GM12878 (cell line): Measurements from ENCODE around the gene ATP13A2. TPM values are rescaled to one million over a fixed set of nuclear protein-coding genes. Genes with fewer than 3 reads are reported as not detected.

ENCODE experiments used
- ATAC-seq: fragments of 200-7000 bp; cut with Tn5 transposase; 3 replicates; pipeline ENCODE4 v1.9.1; 2020; ENCODE audit warnings: mild to moderate bottlenecking, moderate library complexity
- BruUV-seq: library from RNA; stranded (reverse); fragments of 400-500 nt; replicated peaks from 2 replicates; lab custom pipeline; 2021; lab: Mats Ljungman, UMichigan
- CTCF ChIA-PET: fragments of 300-600 bp; sonication (Branson Sonifier 250); formaldehyde crosslinking; extraction: SDS; loops from one replicate; lab custom pipeline; 2021; ENCODE audit warnings: inconsistent platforms; lab: Yijun Ruan, JAX
- POLR2A ChIA-PET: fragments of 350-600 bp; formaldehyde crosslinking; extraction: SDS; loops from one replicate; lab custom pipeline; 2021; ENCODE audit warnings: inconsistent platforms; lab: Charles Lee
- RAD21 ChIA-PET: fragments of 300-600 bp; sonication (Branson Sonifier 250); formaldehyde crosslinking; loops from one replicate; lab custom pipeline; 2023; ENCODE audit warnings: antibody characterized with exemption; ENCODE audit not compliant: unreplicated experiment; lab: Charles Lee
- SMC1A ChIA-PET: fragments of 300-600 bp; sonication (Branson Sonifier 250); formaldehyde crosslinking; loops from one replicate; lab custom pipeline; 2023; ENCODE audit not compliant: unreplicated experiment, uncharacterized antibody; lab: Charles Lee
- DNase-seq: peaks from one replicate; pipeline ENCODE4 v3.0.0-alpha.2; 2011; ENCODE audit warnings: low read depth, low spot score
- FAIRE-seq: peaks from 3 replicates; lab custom pipeline; 2011; peaks lifted over from hg19 to GRCh38; lab: Jason Lieb, UNC
- H2AFZ ChIP-seq: 2 replicates; pipeline ENCODE4 v1.6.0; 2011; ENCODE audit warnings: low read depth, low read length, control low read depth; ENCODE audit not compliant: control insufficient read depth
- H3K27ac ChIP-seq: 2 replicates; pipeline ENCODE4 v1.5.1; 2011; ENCODE audit warnings: control low read depth; ENCODE audit not compliant: control insufficient read depth, insufficient read depth
- H3K27me3 ChIP-seq, 2 experiments: replicated peaks in 1 of 2; 2 replicates each; pipeline versions ENCODE4 v1.6.0 to v1.6.1; 2011; ENCODE audit warnings: low read length in 1 of 2; ENCODE audit not compliant: control insufficient read depth in 2 of 2, insufficient read depth in 2 of 2
- H3K36me3 ChIP-seq, 2 experiments: 2 replicates each; pipeline ENCODE4 v1.5.1; 2011; ENCODE audit warnings: low read length in 1 of 2; ENCODE audit not compliant: control insufficient read depth in 2 of 2, insufficient read depth in 2 of 2
- H3K4me1 ChIP-seq: 2 replicates; pipeline ENCODE4 v1.6.1; 2011; ENCODE audit warnings: mild to moderate bottlenecking, low read length, moderate library complexity, mixed read lengths; ENCODE audit not compliant: control insufficient read depth, insufficient read depth
- H3K4me2 ChIP-seq: 2 replicates; pipeline ENCODE4 v1.6.0; 2011; ENCODE audit warnings: control low read depth; ENCODE audit not compliant: control insufficient read depth, insufficient read depth
- H3K4me3 ChIP-seq: fragments of 200-600 bp; sonication (generic); 2 replicates; pipeline ENCODE4 v1.5.1; 2016
- H3K79me2 ChIP-seq: 2 replicates; pipeline ENCODE4 v1.6.0; 2011; ENCODE audit warnings: low read length; ENCODE audit not compliant: control insufficient read depth, insufficient read depth
- H3K9ac ChIP-seq: 2 replicates; pipeline ENCODE4 v1.8.0; 2011; ENCODE audit warnings: low read length, control low read depth, mixed read lengths; ENCODE audit not compliant: control insufficient read depth, insufficient read depth
- H3K9me3 ChIP-seq: replicated peaks from 3 replicates; pipeline ENCODE4 v1.5.1; 2011; ENCODE audit warnings: mild to moderate bottlenecking, low read length; ENCODE audit not compliant: control insufficient read depth, insufficient read depth
- H4K20me1 ChIP-seq: 2 replicates; pipeline ENCODE4 v1.6.0; 2011; ENCODE audit not compliant: control insufficient read depth, insufficient read depth
- CHD1 ChIP-seq: IDR thresholded peaks from 2 replicates; pipeline ENCODE4 v1.6.1; 2012; ENCODE audit warnings: low read depth, low read length, improper control_type of control experiment
- CREM ChIP-seq: IDR thresholded peaks from 2 replicates; pipeline ENCODE4 v1.6.1; 2014; ENCODE audit warnings: antibody characterized with exemption, low read depth
- HCFC1 ChIP-seq: fragments of 150-350 bp; IDR thresholded peaks from 2 replicates; pipeline ENCODE4 v1.6.1; 2014; ENCODE audit warnings: low read length
- KDM1A ChIP-seq: fragments of 200-600 bp; sonication (generic); IDR thresholded peaks from 2 replicates; pipeline ENCODE4 v1.6.1; 2016; ENCODE audit warnings: borderline replicate concordance
- MTA3 ChIP-seq: IDR thresholded peaks from 2 replicates; pipeline ENCODE4 v1.6.1; 2012; ENCODE audit warnings: low read length, inconsistent platforms, borderline replicate concordance
- MYC ChIP-seq: IDR thresholded peaks from 2 replicates; pipeline ENCODE4 v1.6.1; 2011; ENCODE audit warnings: mild to moderate bottlenecking, low read length, moderate library complexity, inconsistent platforms; ENCODE audit not compliant: insufficient read depth, insufficient replicate concordance, insufficient read length, severe bottlenecking
- NR2C1 ChIP-seq: fragments of 450-650 bp; IDR thresholded peaks from 2 replicates; pipeline ENCODE4 v1.6.1; 2017; ENCODE audit warnings: antibody characterized with exemption, mild to moderate bottlenecking, moderate library complexity
- POU2F2 ChIP-seq: IDR thresholded peaks from 3 replicates; pipeline ENCODE4 v1.6.1; 2011; ENCODE audit warnings: low read depth, mild to moderate bottlenecking, low read length, borderline replicate concordance
- RAD21 ChIP-seq: IDR thresholded peaks from 2 replicates; pipeline ENCODE4 v1.6.1; 2011; ENCODE audit warnings: mild to moderate bottlenecking, low read depth, low read length, moderate library complexity; ENCODE audit not compliant: insufficient read depth
- RAD51 ChIP-seq: fragments of 450-650 bp; IDR thresholded peaks from 2 replicates; pipeline ENCODE4 v1.6.1; 2016; ENCODE audit warnings: moderate library complexity, mild to moderate bottlenecking, inconsistent platforms
- SIN3A ChIP-seq: IDR thresholded peaks from 2 replicates; pipeline ENCODE4 v1.6.1; 2012; ENCODE audit warnings: low read depth, low read length, improper control_type of control experiment
- SMARCA5 ChIP-seq: fragments of 450-650 bp; IDR thresholded peaks from 2 replicates; pipeline ENCODE4 v1.6.1; 2017; ENCODE audit warnings: mild to moderate bottlenecking
- TARDBP ChIP-seq: IDR thresholded peaks from 2 replicates; pipeline ENCODE4 v1.6.1; 2016; ENCODE audit warnings: borderline replicate concordance
- TCF12 ChIP-seq: IDR thresholded peaks from 2 replicates; pipeline ENCODE4 v1.6.1; 2011; ENCODE audit warnings: low read depth, mild to moderate bottlenecking, low read length
- TCF7 ChIP-seq: IDR thresholded peaks from 2 replicates; pipeline ENCODE4 v1.6.1; 2014; ENCODE audit warnings: antibody characterized with exemption, borderline replicate concordance
- ZNF592 ChIP-seq: fragments of 450-650 bp; IDR thresholded peaks from 2 replicates; pipeline ENCODE4 v1.6.1; 2017; ENCODE audit warnings: mild to moderate bottlenecking, moderate library complexity
- ZZZ3 ChIP-seq: IDR thresholded peaks from 2 replicates; pipeline ENCODE4 v1.6.1; 2011; ENCODE audit warnings: low read depth; ENCODE audit not compliant: control insufficient read depth, insufficient read length
- WGBS: methylation state at CpG from one replicate; pipeline ENCODE4 v1.1.6; 2016; ENCODE audit warnings: low lambda C conversion rate; ENCODE audit not compliant: insufficient replicate concordance, insufficient coverage; ENCODE audit errors: missing lambda C conversion rate; 5-methylcytosine and 5-hydroxymethylcytosine counted together
- in situ Hi-C: fragments of 300-500 bp; cut with MboI; formaldehyde crosslinking; loops from 9 replicates; pipeline ENCODE4 v1.14.3; 2018; ENCODE audit warnings: mixed read lengths
- intact Hi-C: fragments of 100-400 bp; cut with micrococcal nuclease; formaldehyde crosslinking; loops from one replicate; pipeline ENCODE4 v1.14.2; 2022; ENCODE audit not compliant: unreplicated experiment
- polyA plus RNA-seq, 11 experiments: library from polyadenylated mRNA; depleted of rRNA in 4 of 11; unstranded in 6 of 11; stranded (reverse) in 5 of 11; fragments of >200 nt; fragmentation: Nextera tagmentation in 4 of 11; fragmentation: Illumina TruSeq in 1 of 11; extraction: Ambion mirVana in 4 of 11; extraction: Trizol in 1 of 11; gene quantifications; 1 replicate in 1 of 11; 2 replicates in 10 of 11; pipeline versions ENCODE4 v1.2.1 to v1.2.3, GENCODE V29; 2011 to 2016; ENCODE audit warnings: inconsistent platforms in 2 of 11, missing spikeins in 2 of 11, low read depth in 1 of 11
- total RNA-seq, 4 experiments: library from RNA; depleted of rRNA in 3 of 4; stranded (reverse); fragments of >200 nt in 3 of 4; fragmentation: Illumina TruSeq in 1 of 4; extraction: Trizol in 1 of 4; gene quantifications; 2 replicates each; pipeline versions ENCODE4 v1.2.1 to v1.2.3, GENCODE V29; 2013 to 2021

ATP13A2 gene
- total and polyA plus RNA-seq, 10 of the 15 experiments (the other 5 are each of a cell fraction or from before 2014, with no cell fraction given): 0.24 to 30.5 (median 8.0) TPM

- TF ChIP-seq SIN3A: no peak
- TF ChIP-seq KDM1A: no peak
- TF ChIP-seq SMARCA5: no peak
- TF ChIP-seq CREM: no peak
- no peak for TF ChIP-seq NR2C1
- TF ChIP-seq TARDBP: no peak
- TF ChIP-seq CHD1: no peak
Observed at GRCh38 chr1:17045634-17046333, 34.1 kb upstream of the ATP13A2 start (continued).

GRCh38 chr1:17045150-17045549 is 33.4 kb upstream of the ATP13A2 start:
- WGBS: 77% methylated on average over 5 of the region's 5 CpGs
- no peak overlapping the region for H3K4me3 ChIP-seq
- ChIA-PET POLR2A (no interaction called here), SMC1A (interaction anchor here (1.2 to 2.0 kb wide), 4 partner anchors 20 to 93 kb away, joined by 4 to 8 read pairs (median 5); no protein-coding TSS in a partner anchor)
- H3K9ac ChIP-seq: no peak overlapping the region
- no peaks in the 10 kb centered on the region for H3K27me3 ChIP-seq
- TF ChIP-seq MYC (no peak), RAD51 (no peak), POU2F2 (no peak), HCFC1 (no peak), ZNF592 (no peak), TCF12 (no peak), TCF7 (no peak), ZZZ3 (no peak), MTA3 (no peak), RAD21 (no peak)
- TF ChIP-seq, all 136 proteins: peak for 0
- BruUV-seq: no TSS peak
- in situ Hi-C loops: loop anchor here (5.0 kb wide), 2 partner anchors 88 to 418 kb away; no protein-coding TSS in a partner anchor
- Histone ChIP-seq H3K36me3 (peaks cover 2 to 22% of the 10 kb centered on the region in 2 experiments), H3K4me1 (peaks cover 3% of the 10 kb centered on the region; the same call in 1 of the 2 replicates), H3K79me2 (peaks cover 8% of the 10 kb centered on the region), H3K4me2 (no peak overlapping the region), H3K27ac (no peak overlapping the region), H2AFZ (no peak overlapping the region), H3K9me3 (no peaks in the 10 kb centered on the region), H4K20me1 (no peaks in the 10 kb centered on the region)
- DNase-seq (no peak), ATAC-seq (no peak), FAIRE-seq (no peak)
- ChIA-PET CTCF (interaction anchor here (0.8 to 5.6 kb wide), 14 partner anchors 8 to 423 kb away, joined by 3 to 50 read pairs (median 6); no protein-coding TSS in a partner anchor), RAD21 (interaction anchor here (0.9 to 2.2 kb wide), 4 partner anchors 35 to 92 kb away, joined by 3 to 8 read pairs (median 3); no protein-coding TSS in a partner anchor)
- intact Hi-C loops: loop anchor here (5.0 kb wide), 1 partner anchor 423 kb away; no protein-coding TSS in a partner anchor
